Measurements from ENCODE around the gene SSH2.
A peak's percentile ranks its signal among the peaks of the same experiment; 100 is the strongest.
"Not testable (repeated sequence)": the region's sequence is repeated elsewhere in the genome, so short reads cannot be mapped to it uniquely, and the experiment has no call there.

The SSH2 gene

DNA sequence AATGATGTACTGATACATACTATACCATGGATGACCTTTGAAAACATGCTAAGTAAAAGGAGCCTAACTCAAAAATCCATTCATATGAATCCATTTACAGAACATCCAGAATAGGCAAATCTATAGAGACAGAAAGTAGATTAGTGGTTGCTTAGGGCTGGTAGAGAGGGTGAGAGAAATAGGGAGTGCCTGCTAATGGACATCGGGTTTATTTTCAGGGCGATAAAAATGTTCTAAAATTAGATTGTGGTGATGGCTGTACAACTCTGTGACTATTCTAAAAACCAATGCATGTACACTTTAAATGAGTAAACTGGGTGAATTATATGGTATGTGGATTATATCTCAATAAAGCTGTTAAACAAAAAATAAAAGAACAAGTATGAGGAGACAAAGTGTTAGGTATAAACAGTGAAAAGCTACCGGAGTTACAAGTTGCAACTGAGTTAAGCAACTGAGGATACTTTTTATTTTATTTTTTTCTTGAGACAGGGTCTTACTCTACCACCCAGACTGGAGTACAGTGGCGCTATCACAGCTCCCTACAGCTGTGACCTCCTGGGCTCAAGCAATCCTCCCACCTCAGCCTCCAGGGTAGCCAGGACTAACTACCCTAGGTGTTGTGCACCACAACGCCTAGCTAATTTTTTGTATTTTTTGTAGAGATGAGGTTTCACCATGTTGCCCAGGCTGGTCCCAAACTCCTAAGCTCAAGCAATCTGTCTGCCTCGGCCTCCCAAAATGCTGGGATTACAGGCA is 231.8 kb downstream of the SSH2 start:
- DNase-seq: no peak

DNA sequence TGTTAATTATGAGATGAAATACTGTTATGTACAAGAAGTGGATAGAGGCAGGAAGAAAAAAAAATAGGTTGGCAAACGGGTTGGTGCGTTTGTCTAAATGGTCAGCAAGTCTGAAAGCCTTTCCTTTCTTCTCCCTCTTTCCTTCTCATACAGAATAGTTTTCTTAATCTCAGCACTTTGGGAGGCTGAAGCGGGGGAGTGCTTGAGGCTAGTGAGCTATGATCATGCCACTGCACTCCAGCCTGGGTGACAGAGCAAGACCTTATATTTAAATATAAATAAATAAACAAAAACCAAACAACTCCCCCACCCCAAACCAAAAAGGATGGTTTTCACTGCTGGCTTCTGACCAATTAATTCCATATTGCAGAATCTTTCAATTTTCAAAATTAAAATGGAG is 232.7 kb downstream of the SSH2 start:
- DNase-seq: no peak

DNA sequence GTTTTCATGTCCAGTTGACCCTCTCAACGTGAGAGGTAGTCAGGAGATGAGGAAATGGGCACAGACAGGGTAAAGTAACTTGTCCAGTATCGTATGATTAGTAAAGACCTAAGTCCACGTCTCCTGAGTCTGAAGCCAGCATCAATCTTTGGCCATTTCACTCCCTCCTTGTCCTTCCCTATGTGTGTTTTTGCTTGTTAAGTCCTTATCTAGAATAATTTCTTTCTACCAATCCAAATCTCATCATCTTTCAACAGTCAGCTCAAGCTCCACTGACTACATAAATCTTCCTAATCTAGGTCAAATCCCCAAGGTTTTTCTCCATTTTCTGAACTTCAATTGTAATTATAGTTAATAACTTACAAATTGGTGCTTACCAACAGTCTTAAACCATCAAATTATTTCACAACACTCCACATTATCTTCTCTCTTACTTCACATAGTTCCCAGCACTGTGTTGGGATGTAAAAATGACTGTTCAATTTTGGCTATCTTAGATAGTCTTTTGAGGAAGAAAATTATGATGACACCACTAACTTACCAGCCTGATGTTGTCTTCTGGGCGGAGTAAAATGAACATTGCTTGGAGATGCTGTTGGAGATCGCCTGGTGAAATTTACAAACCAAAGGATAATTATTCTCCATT is 235.0 kb downstream of the SSH2 start:
- no peak for DNase-seq

DNA sequence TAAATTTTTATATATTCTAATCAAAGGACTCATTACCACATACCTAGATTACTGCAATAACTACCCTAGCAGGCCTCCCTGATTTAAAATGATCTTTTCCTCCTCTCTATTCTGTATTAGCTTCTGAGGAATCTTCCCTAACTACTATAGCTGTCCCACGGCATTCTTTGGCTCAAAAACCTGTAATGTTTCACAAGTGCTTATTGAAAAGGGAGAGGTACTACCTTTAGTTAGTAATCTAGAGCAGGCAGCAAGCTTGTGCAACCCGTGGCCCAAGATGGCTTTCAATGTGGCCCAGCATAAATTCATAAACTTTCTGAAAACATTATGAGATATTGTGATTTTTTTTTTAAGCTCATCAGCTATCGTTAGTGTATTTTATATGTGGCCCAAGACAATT is 236.3 kb downstream of the SSH2 start:
- DNase-seq: no peak

DNA sequence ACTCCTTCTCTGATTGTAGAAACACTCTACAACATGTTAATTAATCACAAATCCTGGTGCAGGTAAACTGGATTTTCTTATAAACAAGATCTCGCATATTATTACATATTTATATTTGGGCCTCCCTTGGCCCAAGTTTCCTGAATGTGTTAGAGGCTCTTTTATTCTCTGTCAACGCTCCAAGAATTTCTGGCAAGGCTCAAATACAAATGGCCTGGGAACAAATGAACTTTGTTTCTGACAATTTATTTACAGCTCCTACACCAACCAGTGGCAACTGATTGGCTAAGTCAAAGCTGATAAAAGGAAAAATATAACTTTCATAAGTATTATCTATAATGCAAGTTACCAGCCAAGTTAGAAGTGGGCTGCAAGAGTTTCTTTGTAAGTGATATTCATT is 242.4 kb downstream of the SSH2 start:
- no peak for DNase-seq

DNA sequence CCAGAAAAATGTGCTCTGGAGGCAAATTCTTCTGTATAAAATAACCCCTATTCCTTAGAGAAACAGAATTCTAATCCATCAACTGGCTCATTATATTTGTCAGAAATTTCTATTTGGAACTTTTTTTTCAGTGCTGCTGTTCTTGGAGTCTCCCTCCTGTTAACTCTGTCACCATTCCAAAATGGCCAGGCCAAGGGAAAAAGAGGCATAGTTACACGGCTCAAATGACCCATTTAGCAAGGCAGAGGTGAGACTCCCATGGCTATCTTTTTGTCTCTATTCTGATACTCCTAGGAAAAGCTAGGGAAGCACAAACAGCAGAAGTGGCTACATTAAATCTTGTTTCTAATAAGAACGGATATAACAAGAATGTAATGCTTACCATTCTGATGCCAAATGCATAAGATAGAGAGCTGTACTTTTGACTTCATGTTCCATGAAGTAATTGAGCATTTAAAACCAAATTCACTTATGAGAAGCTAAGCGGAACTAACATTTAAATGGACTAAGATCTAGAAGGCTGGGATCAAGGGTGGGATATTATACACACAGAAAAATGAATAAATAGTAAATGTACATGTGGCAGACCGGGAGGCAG is 242.9 kb downstream of the SSH2 start:
- no peak for DNase-seq

DNA sequence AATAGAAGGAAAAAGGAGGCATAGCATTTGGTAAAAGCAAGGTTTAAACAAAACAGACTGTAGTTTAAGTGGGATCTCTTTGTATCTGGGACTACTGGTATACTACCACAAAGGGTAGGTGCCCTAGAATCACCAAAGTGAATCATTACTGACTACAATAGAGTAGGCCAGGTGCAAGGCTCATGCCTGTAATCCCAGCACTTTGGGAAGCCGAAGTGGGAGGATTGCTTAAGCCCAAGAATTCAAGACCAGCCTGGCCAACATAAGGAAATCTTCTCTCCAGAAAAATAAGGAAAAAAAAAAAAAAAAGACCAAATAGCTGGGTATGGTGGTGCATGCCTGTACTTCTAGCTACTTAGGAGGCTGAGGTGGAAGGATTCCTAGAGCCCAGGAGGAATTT is 246.5 kb downstream of the SSH2 start:
- no peak for DNase-seq

DNA sequence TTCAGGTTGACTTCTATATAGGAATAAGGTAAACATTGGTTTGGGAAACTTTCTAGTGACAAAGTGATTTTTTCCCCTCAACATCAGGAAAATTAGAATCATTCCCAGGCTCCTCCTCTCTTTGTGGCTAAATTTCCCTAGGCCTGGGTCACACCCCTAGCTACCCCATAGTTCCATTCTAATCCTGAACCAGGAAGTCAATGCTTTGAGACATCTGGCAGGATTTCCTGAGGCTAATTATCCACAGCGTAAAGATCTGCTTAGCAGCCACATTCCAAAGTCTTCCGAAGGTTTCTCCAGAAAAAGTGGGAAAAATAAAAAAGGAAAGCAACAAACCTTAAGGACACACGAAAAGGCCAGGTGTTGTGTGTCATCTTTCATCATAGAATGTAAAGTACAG is 247.0 kb downstream of the SSH2 start:
- DNase-seq: no peak

DNA sequence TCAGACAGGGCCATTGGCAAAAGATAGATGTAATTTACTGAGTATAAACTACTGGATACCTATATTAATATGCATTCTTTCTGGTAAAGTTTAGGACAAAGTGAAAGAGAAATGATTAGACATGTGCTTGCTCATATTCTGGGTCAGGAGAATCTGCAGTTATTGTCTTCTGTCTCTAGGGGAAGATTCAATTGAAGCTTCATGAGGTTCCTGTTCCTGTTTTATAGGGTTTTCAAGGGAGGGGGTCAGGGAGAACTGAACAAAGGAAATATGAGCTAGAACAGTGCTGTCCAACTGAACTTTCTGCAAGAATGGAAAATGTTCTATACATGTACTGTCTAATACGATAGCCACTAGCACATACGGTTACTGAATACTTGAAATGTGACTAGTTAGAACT is 248.0 kb downstream of the SSH2 start:
- no peak for DNase-seq

DNA sequence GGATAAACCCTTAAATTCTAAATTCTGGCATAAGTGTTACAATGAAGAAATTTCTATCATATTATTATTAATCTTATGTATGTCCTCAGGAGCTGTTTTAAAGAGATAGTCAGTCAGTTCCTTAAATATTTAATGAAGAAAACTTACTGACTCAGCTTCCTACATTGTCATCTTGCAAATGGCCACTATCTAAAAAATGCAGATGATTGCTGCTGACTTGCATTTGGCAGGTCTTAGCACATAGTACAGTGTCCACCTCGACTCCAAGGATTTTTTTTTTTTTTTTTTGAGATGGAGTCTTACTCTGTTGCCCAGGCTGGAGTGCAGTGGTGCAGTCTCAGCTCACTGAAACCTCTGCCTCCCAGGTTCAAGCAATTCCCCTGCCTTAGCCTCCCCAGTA is 252.2 kb downstream of the SSH2 start:
- no peak for DNase-seq

DNA sequence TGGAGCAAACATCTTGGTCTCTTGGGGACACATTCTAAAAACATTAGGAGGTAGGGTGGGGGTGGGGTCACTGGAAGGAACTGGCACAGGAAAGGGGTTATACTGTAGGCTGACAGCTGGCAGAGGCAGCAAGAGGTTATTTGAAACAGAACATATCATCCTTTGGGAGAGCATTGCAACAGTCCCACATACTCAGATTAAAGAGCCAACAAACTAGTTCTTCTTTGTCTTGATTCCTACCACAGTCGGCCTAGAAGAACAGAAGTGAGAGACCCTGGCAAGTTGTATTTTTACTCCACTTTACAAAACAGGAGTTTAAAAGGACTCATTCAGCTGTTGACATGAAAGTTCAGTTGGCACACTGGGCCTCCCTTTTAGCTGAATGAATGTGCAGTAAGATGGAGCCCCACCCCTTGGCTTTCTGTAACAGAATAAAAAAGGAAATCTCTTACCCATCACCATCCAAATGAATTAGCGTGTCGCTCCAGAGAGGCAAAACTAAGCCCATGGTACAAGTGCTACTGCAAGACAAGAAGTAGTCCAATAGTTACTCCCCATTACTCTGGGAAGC is 252.7 kb downstream of the SSH2 start:
- DNase-seq: no peak

DNA sequence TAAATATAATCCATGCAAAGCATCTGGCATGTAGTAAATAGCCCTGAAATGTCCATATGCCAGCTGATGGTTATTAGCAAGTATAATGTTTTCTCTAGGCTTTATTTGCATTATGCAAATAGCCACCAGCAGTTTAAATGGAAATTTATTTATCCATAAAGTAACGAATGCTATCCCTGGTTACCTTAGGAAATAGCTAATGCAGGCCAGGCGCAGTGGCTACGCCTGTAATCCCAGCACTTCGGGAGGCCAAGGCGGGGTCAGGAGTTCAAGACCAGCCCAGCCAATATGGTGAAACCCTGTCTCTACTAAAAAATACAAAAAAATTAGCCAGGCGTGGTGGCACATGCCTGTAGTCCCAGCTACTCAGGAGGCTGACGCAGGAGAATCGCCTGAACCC is 254.1 kb downstream of the SSH2 start:
- not testable (repeated sequence) for DNase-seq

DNA sequence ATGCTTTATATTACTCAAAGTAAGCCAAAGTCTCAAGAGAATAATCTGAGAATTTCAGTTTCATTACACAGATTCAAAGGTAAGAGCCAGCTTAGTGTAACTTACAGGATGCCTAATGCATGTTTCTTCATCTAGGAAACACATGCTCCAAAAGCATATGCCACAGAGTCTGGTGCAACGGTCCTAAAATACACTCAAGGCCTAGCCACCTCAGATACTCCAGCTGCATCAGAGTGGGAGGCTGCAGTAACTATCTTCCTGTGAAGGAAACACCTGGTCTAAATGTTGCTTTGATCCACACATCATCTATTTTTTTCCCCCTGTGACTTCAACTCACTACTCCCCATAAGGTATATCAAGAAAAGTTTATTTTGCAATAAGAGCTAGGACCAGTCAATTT is 255.7 kb downstream of the SSH2 start:
- DNase-seq: no peak

DNA sequence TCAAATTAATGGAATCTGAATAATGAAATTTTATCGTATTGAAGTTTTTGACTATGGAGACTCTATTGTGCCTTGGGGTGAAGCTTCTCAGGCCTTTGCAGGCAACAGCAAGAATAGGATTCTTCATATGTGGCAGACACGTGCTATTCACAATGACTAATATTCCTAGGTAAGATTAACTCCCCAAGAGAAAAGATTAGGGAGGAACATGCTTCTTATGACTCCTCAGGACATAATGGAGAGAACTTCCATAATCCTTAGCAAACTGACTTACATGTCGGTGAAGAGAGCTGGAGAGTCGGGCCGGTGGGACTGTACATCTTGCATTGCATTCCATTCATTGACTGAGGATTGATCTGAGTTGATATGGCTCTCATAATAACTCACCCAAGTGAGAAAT is 258.4 kb downstream of the SSH2 start:
- DNase-seq: no peak

DNA sequence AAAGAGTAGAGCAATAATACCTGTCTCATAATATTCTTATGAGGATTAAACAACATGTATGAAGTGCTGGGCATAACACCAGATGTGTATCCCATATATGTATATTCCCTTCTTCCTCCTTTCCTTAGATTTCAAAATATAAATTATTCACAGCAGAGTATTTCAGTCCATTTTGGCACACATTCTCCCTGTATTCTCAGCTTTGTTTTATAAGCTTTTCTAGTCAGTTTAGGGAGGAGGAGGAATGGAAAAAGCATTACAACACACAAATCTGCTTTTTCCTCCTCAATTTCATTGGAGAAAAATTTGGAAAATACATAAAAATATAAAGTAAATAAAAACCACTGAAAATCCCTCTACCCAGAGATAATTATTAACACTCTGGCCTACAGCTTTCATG is 260.8 kb downstream of the SSH2 start:
- no peak for DNase-seq

DNA sequence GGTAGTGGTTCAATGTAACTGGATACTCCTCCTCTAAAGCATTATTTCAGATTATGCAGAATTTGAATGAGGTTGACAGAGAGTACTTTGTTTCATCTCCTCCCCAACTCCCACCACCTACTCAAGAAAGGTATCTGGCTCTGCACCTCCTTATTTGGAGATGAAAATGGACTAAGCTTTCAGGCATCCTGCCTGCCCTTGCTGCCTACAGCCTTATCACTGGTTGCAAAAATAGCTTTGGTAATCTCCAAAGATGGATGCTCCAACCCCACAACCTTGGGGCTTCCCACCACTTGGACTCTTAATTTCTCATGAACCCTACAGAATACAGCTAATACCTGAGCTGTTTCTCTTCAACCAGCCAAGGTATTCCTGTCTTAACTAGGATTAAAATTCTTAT is 262.1 kb downstream of the SSH2 start:
- DNase-seq: no peak

DNA sequence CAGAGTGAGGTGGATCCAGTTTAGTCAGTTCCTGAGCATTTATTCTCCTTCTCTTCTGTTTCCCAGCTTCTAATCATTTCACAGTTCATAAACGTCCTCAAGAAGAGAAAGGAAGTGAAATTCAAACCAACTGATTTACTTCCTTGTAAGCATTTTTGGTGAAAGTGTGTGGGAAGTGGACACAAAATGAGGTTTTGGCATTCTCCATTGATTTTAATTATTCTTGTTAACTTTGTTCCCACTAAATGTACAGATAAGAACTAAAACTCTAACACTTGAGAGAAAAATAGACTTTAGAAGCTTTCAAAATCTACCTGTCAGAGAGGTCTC is 264.6 kb downstream of the SSH2 start:
- DNase-seq: no peak

DNA sequence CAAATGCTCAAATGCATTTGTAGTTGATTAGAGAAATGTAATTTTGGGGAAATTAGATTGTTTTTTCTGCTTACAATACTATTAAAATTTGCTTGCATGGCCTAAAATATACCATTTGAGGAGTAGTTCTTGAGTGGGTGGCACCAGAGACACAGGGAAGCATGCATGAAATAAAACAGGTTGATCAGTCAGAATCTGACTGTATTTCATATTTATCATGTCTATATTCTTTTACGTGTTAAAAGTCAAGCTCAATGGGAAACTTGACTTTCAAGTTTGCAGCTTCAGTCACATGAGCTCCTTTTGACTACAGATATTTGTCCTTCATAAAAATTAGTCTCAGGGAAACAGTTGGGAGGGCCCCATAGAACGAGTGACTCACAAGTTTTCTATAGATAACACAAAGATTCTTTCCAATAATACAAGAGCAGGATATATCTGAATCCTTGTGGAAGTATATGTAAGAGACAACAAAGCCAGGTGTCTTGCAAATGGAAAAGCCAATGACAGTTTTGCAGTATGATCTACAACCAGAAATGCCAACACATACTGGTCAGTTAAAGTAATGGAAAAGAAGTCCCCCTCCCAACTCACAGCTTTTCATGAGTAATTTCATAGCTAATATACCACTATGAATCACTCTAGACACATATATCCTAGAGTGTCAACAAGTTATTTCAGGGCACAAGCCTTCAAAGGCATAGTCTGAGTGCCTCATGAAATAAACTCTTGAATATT is 265.1 kb downstream of the SSH2 start:
- DNase-seq: peak; percentile 21

DNA sequence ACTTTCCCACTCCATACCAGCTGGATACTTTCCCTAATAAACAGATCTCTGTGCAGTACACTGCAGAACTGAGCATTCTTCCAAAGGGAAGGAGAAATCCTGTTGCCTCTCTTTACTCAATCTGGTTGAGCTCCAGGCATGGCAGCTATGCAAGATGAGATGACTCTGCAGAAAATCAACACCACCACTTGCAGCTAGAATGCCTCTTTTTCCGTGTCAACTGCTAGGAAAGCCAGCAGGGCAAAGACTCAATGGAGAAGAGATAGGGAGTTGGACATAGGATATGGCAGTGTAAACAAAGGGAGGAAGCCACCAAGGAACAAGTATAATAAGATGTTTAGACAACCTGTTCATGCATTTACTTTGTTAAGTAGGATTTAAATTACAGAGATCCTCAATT is 266.9 kb downstream of the SSH2 start:
- DNase-seq: no peak

DNA sequence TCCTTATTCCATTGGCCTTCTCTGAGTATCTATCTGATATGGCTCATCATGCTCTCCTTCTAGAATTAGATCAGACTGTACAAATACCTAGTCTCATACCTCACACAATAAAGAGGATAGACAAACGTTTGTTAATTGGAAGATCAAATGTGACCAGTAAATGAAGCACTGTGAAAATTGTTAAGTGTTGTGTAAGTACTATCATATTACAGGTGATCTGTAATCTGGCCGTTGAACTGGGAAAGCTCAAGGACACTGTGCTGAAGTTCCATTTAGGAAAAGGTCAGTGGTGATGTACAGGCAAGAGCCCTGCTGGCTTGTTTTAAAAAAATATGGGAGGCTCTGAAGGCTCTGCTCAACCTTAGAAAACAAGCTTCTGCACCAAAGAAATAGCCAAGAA is 268.8 kb downstream of the SSH2 start:
- DNase-seq: no peak

DNA sequence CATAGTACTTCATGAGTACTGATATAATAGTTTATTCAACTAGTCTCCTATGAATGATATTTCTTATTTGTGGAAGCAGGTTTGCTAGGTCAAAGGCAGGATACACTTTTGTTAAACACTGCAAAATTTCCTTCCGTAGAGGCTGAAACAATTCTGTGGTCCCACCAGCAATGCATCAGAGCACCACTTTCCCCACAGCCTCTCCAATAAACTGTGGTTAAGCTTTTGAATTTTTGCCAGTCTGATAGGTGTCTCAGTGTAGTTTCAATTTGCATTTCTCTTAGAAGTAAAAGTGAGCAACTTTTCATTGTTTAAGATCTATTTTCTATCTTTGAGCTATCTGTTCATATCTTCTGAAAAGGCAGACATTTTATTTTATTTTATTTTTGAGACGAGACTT is 270.9 kb downstream of the SSH2 start:
- DNase-seq: no peak

DNA sequence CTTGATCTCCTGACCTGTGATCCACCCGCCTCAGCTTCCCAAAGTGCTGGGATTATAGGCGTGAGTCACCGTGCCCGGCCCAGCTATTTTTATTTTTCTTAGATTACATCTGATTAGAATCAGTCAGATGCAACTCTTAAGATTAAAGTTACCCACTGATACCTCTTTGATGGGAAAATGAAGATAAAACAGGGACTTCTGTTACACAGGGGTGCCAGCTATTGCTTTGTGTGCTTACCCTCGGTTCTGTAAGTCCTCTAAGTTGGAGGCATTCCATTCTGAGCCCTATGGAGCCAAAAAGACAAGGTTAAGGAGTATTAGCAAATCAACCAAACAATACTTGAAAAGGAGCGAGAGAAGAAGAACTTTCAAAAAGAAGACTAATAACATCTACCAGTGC is 274.7 kb downstream of the SSH2 start:
- no peak for DNase-seq

DNA sequence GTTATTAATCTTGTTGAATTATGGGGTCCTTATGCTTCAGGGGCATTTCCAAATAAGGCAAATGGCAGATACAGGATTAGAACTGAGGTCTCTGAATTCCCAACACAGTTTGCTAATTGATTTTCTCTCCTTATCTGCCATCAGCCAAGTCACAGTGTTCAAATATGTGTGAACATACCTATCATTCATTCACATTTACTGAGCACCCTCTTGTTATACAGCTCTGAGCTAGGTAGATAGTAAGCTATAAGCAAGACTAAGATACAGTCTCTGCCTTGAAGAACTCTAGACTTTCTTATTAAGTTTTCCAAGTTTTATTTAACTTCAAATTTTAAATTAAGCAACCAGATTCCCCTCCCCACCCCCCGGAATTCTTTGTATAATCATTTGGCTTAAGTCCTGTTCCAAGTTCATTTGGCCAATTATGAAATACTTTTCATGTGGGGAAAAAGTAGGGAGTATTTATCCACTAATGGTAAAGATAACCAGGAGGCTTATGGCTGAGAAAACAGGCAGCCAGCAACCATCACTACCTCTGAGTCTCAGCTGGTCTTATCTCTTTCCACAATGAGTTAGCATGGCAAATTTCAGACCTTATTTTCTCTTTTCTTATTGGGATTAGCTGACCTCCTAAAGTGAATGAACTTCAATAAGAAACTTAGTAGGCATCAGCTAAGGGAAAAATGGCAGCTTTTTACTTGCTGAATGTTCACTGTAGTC is 275.9 kb downstream of the SSH2 start:
- no peak for DNase-seq

Measured in CD4-positive, alpha-beta T cell treated with Interleukin-4 for 4 hours (primary cell).